ENCODE measurements around the gene MRI1.

Gene MRI1

DNA sequence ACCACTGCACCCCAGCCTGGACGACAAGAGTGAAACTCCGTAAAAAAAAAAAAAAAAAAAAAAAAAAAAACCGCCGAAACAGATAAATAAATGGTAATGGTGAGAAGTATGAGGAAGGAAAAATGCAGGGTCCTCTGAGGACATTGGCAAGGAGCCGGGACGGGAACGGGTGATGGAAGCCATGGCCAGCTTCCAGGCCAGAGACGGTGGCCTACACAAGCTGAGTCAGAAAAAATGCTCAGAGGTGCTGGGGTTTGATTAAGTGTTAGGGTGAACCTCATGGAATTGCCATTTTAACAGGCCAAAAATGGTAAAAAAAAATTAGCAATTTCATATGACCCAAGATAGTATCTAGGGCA is 30.1 kb downstream of the MRI1 start:
- DNase-seq (ENCODE audit: low read depth in 2 of 2), result peak; percentile 94 to 95

DNA sequence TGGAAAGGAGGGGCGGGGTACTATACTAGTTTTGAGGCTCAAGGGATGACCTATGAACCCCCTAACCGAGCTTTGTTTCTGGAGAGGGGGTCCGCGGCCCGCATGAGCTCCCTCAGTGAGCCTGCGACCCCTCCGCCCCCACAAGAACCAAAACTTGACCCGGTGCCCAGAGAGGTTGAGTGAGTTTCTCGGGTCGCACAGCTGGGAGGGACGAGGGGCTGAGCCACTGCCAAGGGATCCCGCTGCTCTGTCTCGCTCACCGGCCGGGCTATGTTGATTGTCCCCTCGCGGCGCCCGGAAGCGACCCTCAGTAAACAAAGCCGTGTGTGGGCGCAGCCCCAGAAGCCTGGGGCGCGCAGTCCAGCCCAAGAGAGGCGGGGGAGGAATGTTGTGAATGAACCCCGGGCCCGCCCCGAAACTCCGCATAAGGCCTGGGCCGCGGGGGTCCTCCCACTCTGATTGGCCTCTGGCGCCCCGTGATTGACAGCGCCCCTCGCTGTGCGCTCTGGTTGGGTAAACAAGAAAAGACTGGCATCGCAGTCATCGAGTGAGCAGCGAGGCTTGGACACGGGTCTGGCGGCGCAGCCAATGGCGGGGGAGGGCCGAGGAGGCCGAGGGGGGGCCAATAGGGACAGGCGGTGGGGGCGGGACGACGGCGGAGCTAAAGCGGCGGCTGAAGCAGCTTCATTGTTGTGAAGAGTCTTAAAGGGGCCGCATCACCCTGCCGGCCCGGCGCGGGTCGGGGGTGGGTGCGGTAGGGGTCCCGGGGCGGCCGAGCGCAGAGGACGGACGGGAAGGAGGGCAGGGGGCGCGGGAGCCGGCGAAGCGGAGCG is 30.7 kb downstream of the MRI1 start, which contains the start of gene ZSWIM4:
Gene ZSWIM4, plus strand, starts transcription at position 687 of the 833 bp plus-strand sequence. CDS start 206 bp downstream, outside the sequence.
- DNase-seq (ENCODE audit: low read depth in 2 of 2), result peak; percentile 99

DNA sequence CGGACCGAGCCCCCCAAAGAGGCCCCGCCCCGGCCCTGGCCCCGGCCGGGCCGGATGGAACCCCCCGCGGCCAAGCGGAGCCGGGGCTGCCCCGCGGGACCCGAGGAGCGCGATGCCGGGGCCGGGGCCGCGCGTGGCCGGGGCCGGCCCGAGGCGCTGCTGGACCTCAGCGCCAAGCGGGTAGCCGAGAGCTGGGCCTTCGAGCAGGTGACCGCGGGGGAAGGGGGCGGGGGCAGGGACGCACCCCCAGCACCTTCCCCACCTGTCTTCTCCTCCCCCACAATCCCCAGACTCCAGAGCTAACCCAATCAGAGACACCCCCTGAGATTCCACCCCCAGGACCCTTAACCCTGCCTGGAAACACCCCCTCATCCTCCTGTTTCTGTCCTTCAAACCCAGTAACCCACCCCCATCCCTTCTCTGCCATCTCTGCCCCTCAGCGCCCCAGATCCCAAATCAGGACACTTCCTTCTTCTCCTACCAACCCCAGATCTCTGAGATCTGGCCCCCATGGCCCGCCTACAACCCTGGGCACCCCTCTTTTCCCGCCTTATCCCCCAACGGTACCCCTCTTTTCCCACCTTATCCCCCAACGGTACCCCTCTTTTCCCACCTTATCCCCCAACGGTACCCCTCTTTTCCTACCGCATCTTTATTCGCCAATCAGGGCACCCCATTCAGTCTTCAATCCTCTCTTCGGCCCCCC is 31.4 kb downstream of the MRI1 start:
- no peak for DNase-seq (ENCODE audit: low read depth in 2 of 2)

DNA sequence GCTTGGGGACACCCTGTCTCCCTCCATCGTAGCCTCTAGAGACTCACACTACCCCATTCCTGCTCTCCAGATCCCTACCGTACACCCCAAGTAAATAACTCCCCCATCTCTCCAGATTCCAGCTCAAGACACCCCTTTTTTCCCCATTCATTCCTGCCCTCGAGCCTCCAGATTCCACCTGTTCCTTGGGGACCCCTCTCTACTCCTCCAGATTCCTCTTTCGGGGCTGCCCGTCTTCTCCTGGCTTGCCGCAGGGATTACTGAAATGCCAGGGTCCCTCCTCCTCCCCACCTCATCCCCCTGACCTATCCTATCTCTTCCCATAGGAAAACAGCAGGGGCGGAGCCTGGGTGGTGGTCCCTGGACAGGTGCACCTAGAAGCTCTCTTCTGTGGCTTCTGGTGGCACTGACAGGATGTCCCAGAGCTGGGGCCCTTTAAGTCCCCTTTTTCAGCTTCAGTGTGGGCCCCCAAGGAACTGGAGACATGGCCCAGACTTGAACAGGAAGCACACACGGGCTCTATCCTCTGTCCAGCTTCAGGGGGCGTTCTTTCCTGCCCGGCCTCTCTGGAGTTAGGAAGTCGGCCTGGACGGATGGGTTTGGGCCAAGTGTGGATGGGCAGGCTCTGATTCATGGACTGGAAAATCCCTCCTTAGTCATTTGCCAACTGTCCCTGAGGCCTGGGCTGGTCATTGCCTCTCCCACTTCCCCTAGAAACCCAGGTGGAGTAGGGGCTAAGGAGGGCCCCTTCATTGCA is 32.2 kb downstream of the MRI1 start:
- peak; percentile 39 to 42 for DNase-seq (ENCODE audit: low read depth in 2 of 2)

DNA sequence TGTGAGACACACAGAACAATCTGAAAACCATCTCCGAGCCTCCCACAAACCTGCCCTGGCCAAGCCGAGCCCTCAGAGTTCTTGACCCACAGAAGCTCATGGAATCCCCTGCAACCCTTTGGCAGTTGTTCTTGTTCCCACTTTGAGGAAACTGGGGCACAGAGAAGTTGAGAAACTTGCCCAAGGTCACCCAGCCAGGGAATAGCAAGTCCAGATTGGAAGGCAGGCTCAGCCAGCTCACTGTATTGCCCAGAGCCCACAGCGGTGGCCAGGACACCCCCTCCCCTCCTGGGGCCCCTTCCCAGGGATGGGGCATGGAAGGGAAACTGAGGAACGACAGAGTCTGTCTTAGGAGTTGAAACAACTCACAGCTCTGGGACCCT is 32.7 kb downstream of the MRI1 start:
- DNase-seq (ENCODE audit: low read depth in 2 of 2), result no peak

DNA sequence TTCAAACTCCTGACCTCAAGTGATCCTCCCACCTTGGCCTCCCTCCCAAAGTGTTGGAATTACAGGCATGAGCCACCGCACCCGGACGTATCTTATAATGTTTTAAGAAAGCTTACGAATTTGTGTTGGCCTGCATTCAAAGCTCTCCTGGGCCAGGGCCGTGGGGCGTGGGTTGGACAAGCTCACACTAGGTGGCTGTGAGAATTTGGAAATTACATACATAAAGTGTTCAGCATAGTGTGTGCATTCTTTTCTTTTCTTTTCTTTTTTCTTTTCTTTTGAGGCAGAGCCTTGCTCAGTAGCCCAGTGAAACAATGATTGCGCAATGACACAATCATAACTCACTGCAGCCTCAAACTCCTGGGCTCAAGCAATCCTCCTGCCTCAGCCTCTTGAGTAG is 33.5 kb downstream of the MRI1 start:
- peak; percentile 32 to 33 for DNase-seq (ENCODE audit: low read depth in 2 of 2)

DNA sequence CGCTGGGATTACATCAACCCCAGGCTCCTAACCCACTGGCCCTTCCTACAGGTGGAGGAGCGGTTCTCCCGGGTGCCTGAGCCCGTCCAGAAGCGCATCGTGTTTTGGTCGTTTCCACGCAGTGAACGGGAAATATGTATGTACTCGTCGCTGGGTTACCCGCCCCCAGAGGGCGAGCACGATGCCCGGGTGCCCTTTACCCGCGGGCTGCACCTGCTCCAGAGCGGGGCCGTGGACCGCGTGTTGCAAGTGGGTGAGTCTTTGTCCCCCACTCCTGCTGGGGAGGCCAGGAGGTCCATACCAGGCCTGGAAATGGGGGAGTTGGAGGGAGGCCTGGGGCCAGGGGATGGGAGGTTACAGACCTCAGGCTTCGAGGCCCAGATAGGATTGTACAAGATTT is 35.3 kb downstream of the MRI1 start:
- no peak for DNase-seq (ENCODE audit: low read depth in 2 of 2)

DNA sequence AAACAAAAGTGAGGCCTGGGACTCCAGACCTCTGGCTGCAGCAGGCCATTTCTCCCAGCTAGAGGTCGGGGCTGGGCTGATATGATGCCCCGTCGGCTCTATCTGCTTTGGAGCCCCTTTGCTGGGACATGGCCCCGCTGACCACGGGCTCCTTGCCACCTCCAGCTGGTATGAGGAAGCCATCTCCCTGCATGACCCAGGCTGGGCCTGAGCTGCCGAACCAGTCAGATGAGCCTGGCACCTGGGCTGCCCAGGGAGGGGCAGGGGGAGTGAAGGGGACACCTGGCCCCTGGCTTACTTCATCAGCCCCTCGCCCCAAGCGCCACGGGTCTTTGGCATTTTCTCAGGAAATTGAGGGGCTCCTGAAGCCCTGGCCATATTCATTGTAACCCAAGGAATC is 38.7 kb downstream of the MRI1 start:
- DNase-seq (ENCODE audit: low read depth in 2 of 2), result no peak

DNA sequence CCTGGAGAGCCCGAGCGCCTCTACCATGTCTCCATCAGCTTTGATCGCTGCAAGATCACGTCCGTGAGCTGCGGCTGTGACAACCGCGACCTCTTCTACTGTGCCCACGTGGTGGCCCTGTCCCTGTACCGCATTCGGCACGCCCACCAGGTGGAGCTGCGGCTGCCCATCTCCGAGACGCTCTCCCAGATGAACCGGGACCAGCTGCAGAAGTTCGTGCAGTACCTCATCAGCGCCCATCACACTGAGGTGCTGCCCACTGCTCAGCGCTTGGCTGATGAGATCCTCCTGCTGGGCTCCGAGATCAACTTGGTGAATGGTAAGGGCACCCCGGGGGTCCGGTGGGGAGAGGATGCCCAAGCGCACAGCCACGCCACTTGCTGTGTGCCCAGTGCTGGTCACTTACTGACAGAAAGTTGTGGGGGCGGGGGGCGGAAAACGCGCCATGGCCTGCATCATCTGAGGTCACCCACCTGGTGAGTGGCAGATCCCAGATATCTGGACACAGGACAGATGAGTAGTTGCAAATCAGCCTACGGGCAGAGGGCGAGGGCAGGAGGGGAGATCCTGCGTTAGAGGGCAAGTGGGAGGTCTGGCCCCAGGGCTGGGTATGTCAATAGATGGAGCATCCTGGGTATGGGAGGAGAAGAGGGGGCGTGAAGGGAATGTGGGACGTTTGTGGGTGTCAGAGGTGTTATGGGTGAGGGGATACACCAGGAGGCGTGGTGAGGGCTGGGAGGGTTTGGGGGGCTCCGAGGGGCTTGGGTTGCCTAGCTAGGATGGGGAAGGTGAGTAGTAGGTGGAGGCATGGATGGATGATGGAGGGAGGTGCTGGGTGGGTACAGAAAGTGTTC is 40.7 kb downstream of the MRI1 start:
- no peak for DNase-seq (ENCODE audit: low read depth in 2 of 2)

DNA sequence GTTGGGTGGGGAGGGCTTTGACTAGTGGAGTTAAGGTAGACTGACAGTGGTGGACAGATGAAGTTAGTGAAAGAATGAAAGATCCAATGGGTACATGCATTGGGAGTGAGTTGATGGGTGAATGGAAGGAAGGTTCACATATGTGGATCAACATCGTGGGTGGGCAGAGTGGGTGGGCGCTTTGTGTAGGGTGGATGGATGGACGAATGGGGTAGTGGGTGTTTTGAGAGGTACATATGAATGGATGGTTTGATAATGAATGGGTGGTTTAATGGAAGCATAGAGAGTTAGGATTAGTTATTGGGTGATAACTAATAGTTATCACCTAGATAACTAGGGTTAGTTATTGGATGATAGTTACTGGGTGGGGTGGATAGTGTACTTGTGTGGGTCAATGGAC is 42.4 kb downstream of the MRI1 start:
- no peak for DNase-seq (ENCODE audit: low read depth in 2 of 2)

DNA sequence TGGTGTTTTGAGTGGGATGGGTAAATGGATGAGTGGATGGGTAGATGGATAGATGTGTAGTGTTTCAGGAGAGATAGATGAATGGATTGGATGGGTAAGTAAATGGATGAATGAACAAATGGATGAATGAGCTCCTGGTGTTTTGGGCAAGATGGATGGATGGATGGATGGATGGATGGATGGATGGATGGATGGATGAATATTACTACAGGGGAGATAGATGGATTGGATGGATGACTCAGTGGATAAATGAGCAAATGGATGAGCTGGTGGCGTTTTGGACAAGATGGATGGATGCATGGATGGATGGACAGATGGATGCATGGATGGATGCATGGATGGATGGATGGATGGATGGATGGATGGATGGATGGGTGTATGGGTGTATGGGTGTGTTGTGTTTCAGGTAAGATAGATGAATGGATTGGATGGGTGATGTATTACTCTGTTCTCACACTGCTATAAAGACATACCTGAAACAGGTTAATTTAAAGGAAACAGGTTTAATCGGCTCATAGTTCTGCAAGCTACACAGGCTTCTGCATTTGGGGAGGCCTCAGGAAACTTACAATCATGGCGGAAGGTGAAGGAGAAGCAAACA is 43.2 kb downstream of the MRI1 start:
- DNase-seq (ENCODE audit: low read depth in 2 of 2), result no peak

DNA sequence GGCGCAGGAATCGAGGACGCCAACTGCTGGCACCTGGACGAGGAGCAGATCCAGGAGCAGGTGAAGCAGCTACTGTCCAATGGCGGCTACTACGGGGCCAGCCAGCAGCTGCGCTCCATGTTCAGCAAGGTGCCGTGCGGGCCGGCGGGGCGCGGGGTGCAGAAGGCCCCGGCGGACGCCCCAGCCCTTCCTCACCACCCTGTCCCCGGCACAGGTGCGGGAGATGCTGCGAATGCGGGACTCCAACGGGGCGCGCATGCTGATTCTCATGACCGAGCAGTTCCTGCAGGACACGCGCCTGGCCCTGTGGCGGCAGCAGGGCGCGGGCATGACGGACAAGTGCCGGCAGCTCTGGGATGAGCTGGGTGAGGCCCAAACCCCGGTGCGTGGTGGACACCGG is 44.5 kb downstream of the MRI1 start:
- no peak for DNase-seq (ENCODE audit: low read depth in 2 of 2)

DNA sequence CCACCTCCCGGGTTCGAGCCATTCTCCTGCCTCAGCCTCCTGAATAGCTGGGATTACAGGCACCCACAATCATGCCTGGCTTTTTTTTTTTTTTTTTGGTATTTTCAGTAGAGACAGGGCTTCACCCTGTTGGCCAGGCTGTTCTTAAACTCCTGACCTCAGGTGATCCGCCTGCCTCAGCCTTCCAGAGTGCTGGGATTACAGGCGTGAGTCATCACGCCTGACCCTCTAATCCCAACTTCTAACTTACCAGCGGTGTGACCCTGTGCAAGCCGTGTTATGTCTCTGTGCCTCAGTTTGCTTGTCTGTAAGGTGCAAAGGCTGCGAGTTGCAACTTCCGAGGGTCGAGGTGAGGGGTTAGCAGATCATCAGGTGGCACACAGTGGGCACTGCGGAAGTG is 48.2 kb downstream of the MRI1 start:
- no peak for DNase-seq (ENCODE audit: low read depth in 2 of 2)

DNA sequence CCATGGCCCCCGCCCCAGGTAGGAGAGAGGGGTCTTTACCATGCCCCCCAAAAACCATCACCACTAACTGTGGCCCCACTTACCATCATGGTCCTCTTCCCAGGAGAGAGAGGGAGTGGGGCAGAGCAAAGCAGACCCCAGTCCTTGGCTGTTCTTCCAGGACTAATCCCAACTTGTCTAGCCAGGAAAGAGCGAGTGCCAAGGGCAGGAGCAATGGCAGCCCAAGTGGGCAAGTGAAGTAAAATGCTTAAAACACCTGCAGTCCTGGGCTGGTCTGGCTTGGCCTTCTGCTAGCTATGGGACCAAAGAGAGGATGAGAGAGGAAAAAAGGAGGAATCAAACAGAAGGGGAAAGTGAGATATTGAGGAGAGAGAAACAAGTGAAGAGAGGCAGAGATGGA is 48.8 kb downstream of the MRI1 start:
- DNase-seq (ENCODE audit: low read depth in 2 of 2), result no peak

DNA sequence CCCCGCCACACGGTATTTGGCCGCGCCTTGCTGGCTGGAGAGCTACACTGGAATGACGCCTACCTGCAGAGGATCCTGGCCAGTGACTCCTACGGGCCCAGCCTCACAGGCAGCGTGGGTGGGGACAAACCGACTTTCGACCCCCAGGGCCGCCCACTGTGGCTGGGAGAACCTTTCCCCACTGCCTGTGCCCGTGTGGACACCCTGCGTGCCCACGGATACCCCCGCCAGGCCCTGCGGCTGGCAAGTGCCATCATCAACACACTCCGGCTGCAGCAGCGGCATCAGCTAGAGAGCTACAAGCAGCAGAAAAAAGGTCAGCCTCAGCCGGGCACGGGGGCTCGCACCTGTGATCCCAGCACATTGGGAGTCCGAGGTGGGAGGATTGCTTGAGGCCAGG is 50.2 kb downstream of the MRI1 start:
- DNase-seq (ENCODE audit: low read depth in 2 of 2), result no peak

DNA sequence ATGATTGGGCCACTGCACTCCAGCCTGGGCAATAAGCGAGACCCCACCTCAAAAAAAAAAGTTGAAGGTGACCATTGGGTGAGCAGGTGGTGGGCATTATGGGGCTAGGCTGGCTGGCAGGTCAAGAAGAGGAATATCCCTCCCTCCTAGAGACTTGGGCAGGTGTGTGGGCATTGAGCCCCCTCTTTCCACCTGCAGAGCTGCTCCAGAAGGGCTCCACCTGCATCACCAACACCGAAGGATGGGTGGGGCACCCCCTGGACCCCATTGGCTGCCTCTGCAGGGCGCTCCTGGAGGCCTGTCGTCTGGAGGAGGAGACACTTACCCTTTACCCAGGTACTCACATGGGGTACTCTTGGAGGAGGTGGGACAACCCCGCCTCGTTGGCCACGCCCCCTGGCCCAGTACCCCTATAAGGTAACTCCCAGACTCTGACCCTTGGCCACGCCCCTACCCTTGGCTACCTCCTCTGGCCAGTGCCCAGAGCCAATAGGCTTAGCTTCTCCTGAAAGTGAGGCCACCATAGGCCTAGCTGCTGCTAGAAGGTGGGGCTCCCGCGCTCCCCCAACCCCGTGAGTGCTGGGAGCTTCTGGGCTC is 52.8 kb downstream of the MRI1 start:
- no peak for DNase-seq (ENCODE audit: low read depth in 2 of 2)

DNA sequence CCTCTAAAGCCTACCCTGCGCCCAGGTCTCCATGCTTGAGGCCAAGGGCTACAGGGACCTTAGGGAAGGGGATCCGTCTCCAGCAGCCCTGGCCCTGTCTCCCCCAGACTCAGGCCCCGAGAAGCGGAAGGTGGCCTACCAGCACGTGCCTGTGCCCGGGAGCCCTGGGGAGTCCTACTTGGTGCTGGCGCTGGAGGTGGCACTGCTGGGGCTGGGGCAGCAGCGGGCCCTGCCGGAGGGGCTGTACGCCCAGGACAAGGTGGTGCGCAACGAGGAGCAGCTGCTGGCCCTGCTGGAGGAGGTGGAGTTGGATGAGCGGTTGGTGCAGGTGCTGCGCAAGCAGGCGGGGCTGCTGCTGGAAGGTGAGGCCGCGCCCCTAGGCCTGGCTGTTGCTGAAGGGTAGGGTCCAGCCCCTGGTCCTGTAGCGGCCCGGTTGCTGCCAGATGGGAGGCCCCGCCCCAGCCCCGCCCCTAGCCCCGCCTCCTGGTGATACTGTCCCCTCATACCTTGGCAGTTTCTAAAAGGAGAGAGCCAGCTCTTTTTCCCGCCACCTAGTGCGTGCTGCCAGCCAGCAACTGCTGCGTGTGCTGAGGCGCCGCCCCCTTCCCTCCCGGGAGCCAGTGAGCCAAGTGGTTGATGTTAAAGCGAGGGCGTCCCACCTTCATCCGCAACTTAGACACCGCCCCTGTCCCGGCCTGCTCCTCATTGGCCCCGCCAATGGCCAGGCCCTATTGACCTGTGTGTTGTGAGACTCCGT is 53.5 kb downstream of the MRI1 start:
- no peak for DNase-seq (ENCODE audit: low read depth in 2 of 2)

DNA sequence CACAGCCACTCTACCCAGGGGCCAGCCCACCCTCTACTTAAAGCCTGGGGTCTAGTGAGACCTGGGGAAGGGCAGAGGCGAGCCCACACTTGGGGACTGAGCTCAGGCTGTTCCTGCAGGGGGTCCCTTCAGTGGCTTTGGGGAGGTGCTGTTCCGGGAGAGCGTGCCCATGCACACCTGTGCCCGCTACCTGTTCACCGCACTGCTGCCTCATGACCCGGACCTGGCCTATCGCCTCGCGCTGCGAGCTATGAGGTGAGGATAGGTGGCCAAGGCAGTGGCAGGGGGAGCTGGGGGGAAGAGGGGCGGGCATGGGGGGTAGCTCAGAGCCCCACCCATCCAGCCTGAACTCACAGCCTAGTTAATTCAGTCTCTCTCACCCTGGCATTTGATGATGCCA is 54.9 kb downstream of the MRI1 start:
- DNase-seq (ENCODE audit: low read depth in 2 of 2), result no peak

DNA sequence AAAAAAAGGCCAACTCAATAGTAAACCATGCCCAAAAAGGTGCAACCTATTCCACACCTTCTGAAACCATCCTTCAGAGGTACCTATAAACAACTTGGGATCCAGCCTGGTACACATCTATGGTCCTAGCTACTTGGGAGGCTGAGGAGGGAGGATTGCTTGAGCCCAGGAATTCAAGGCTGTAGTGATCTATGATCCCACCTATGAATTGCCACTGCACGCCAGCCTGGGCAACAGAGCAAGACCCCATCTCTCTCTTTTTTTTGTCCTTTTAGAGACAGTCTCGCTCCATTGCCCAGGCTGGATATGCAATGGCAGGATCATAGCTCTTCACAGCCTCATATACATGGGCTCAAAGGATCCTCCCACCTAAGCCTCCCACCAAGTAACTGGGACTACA is 57.0 kb downstream of the MRI1 start:
- DNase-seq (ENCODE audit: low read depth in 2 of 2), result no peak

DNA sequence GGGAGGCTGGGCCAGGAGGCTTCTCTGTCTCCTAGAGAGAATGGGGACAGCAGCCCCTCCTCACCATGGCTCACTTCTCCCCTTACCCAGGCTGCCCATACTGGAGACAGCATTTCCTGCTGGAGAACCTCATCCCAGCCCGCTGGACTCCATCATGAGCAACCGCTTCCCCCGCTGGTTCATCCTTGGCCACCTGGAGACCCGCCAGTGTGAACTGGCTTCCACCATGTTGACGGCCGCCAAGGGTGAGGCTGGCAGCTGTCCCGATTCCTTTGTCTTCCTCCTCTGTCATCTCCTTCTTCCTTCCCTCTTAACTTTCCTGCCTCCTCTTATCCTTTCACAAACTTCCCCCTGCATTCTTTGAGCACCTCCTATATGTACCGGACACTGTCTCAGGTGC is 58.9 kb downstream of the MRI1 start:
- DNase-seq (ENCODE audit: low read depth in 2 of 2), result no peak
